ENCODE data around the gene EVA1A. TPM values are rescaled to one million over a fixed set of nuclear protein-coding genes. Genes with fewer than 3 reads are reported as not detected.

Gene EVA1A
- total RNA-seq, 2 experiments from 2014 or later, result not detected

GRCh38 chr2:75577280-75577679, 16.5 kb upstream of the EVA1A start:
- Histone ChIP-seq H3K9me3 (ENCODE audit: low read length) (no peaks in the 10 kb centered on the region), H3K4me2 (ENCODE audit: low read length) (no peak overlapping the region), H3K4me1 (ENCODE audit: insufficient read depth, low read length, poor library complexity, severe bottlenecking) (no peaks in the 10 kb centered on the region), H3K36me3 (ENCODE audit: insufficient read depth, low read length) (no peaks in the 10 kb centered on the region), H3K27ac (ENCODE audit: low read depth, low read length, poor library complexity, severe bottlenecking) (no peak overlapping the region), H3K79me2 (ENCODE audit: insufficient read depth, low read depth, low read length) (no peaks in the 10 kb centered on the region), H3K9me2 (ENCODE audit: insufficient read depth, low read length) (no peaks in the 10 kb centered on the region), H2AFZ (ENCODE audit: low read length) (no peak overlapping the region), H4K20me1 (ENCODE audit: insufficient read depth, low read length) (no peaks in the 10 kb centered on the region), H3K4me3 (ENCODE audit: low read depth, low read length, poor library complexity, severe bottlenecking) (no peak overlapping the region)
- DNase-seq (ENCODE audit: low spot score), result no peak
- ChIA-PET POLR2A (no interaction called here), CTCF (ENCODE audit: unreplicated experiment) (no interaction called here)
- intact Hi-C loops (cut with micrococcal nuclease; ENCODE audit: unreplicated experiment), result no loop called here
- no TSS peak for BruUV-seq (replicated peaks)
- no peak for TF ChIP-seq CTCF (conservative IDR thresholded peaks at IDR 0.05; ENCODE audit: low read length)

GRCh38 chr2:75574106-75574505, 13.4 kb upstream of the EVA1A start:
- no peak overlapping the region for H3K4me3 ChIP-seq (ENCODE audit: low read depth, low read length, poor library complexity, severe bottlenecking)
- BruUV-seq (replicated peaks), result no TSS peak

More at GRCh38 chr2:75574106-75574505, 13.4 kb upstream of the EVA1A start:
- H3K4me1 ChIP-seq (ENCODE audit: insufficient read depth, low read length, poor library complexity, severe bottlenecking), result no peaks in the 10 kb centered on the region
- ChIA-PET POLR2A (interaction anchor here (0.6 to 1.0 kb wide), 3 partner anchors 10 to 225 kb away, joined by 3 to 10 read pairs (median 3); no protein-coding TSS in a partner anchor), CTCF (ENCODE audit: unreplicated experiment) (no interaction called here)
- no peak for TF ChIP-seq EZH2phosphoT487 (IDR thresholded peaks at IDR 0.05; ENCODE audit: borderline replicate concordance, low read depth, low read length)
- no peak for TF ChIP-seq CTCF (conservative IDR thresholded peaks at IDR 0.05; ENCODE audit: low read length)
- intact Hi-C loops (cut with micrococcal nuclease; ENCODE audit: unreplicated experiment), result no loop called here
- no peak overlapping the region for H3K4me2 ChIP-seq (ENCODE audit: low read length)
- DNase-seq (ENCODE audit: low spot score), result no peak
- no peaks in the 10 kb centered on the region for H3K79me2 ChIP-seq (ENCODE audit: insufficient read depth, low read depth, low read length)
- no peaks in the 10 kb centered on the region for H3K9me3 ChIP-seq (ENCODE audit: low read length)
- no peaks in the 10 kb centered on the region for H3K9me2 ChIP-seq (ENCODE audit: insufficient read depth, low read length)
- H2AFZ ChIP-seq (ENCODE audit: low read length), result no peak overlapping the region
- H3K27ac ChIP-seq (ENCODE audit: low read depth, low read length, poor library complexity, severe bottlenecking), result no peak overlapping the region
- no peaks in the 10 kb centered on the region for H4K20me1 ChIP-seq (ENCODE audit: insufficient read depth, low read length)
- no peaks in the 10 kb centered on the region for H3K36me3 ChIP-seq (ENCODE audit: insufficient read depth, low read length)
